Measurements from ENCODE around the gene TMX4. TPM values are rescaled to one million over a fixed set of nuclear protein-coding genes. Genes with fewer than 3 reads are reported as not detected.

Gene TMX4
- total RNA-seq, 1 donor from 2014 or later: 28.7 TPM

DNA sequence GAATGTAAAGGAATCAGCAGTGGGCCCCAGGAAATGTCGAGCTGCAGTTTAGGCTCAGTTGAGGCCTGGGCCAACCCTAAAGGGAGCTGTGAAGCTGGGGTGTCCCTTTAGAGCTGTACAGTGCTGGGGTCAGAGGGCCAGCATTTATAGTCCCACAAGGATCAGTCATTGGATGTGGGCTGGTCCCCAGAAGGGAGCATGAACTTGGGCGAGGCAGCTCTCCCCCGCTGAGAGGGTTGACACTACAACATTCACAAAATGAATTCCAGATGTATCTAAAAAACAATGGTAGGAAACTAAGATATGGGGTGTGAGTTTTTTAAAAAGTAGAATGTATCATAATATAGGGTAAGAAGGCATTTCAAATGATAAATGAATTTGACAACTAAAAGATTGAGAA is 29.7 kb upstream of the TMX4 start:
- no peak overlapping the region for H3K27ac Mint-ChIP-seq
- no peak for TF ChIP-seq CTCF (IDR thresholded peaks at IDR 0.05; ENCODE audit: unreplicated experiment)
- no peak overlapping the region for H3K4me3 Mint-ChIP-seq
- H3K9me3 Mint-ChIP-seq: peaks cover 14% of the 10 kb centered on the region
- H3K36me3 Mint-ChIP-seq: no peaks in the 10 kb centered on the region
- peaks cover 5% of the 10 kb centered on the region for H3K27me3 Mint-ChIP-seq (ENCODE audit: low read depth)
- peaks cover 8% of the 10 kb centered on the region for H3K4me1 Mint-ChIP-seq
- DNase-seq (ENCODE audit: low spot score in 2 of 2, unreplicated experiment in 2 of 2): no peak

DNA sequence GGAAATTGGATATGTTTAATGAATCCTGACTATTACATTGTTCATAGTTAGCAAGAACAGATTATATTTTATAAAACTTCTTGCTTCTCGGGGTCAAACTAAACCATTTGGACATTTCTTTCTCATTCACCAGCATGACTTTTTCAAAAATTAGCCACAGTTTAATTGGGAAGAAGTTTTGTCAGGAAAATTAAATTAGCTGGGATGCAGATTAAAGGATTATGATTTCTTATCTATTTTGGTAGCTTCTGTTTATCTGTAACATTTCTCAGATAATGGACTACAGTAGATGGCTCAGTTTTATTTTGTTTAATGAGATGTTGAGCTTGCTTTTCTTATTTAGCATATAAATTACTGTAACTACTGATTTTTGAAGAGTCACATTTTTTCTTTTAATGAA is 26.4 kb upstream of the TMX4 start:
- peaks cover 11% of the 10 kb centered on the region for H3K27me3 Mint-ChIP-seq (ENCODE audit: low read depth)
- no peak overlapping the region for H3K4me3 Mint-ChIP-seq
- no peak for DNase-seq (ENCODE audit: low spot score in 2 of 2, unreplicated experiment in 2 of 2)
- H3K36me3 Mint-ChIP-seq: no peaks in the 10 kb centered on the region
- no peak overlapping the region for H3K27ac Mint-ChIP-seq
- TF ChIP-seq CTCF (IDR thresholded peaks at IDR 0.05; ENCODE audit: unreplicated experiment): no peak
- H3K4me1 Mint-ChIP-seq: peaks cover 8% of the 10 kb centered on the region
- H3K9me3 Mint-ChIP-seq: peaks cover 14% of the 10 kb centered on the region

DNA sequence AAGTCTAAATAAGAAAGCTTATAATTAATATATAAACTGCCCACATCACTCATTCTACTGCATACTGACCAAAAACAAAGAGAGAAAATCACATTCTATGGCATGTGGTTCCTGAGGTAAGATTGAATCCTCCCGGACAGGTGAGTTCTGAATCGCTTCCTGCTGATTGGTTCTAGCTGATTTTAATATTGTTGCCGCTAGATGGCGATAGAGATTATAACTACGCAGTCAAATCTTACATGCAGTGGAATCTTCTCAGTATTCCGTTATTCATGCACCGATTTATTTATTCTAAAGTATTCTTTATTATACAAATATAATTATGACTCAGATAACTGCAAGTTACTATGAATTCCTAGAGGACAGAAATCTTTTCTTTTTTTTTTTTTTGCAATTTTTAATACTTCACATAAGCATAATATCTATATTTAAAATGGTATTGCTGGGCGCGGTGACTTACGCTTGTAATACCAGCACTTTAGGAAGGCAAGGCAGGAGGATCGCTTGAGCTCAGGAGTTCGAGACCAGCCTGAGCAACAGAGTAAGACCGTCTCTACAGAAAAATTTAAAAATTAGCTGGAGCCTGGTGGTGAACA is 24.2 kb upstream of the TMX4 start:
- no peaks in the 10 kb centered on the region for H3K4me1 Mint-ChIP-seq
- no peak for DNase-seq (ENCODE audit: low spot score in 2 of 2, unreplicated experiment in 2 of 2)
- H3K27me3 Mint-ChIP-seq (ENCODE audit: low read depth): peaks cover 13% of the 10 kb centered on the region
- H3K36me3 Mint-ChIP-seq: no peaks in the 10 kb centered on the region
- H3K4me3 Mint-ChIP-seq: no peak overlapping the region
- H3K27ac Mint-ChIP-seq: no peak overlapping the region
- peak; percentile 89 for TF ChIP-seq CTCF (IDR thresholded peaks at IDR 0.05; ENCODE audit: unreplicated experiment)
- peaks cover under 1% of the 10 kb centered on the region for H3K9me3 Mint-ChIP-seq

- H3K27me3 Mint-ChIP-seq (ENCODE audit: low read depth): peaks cover 20% of the 10 kb centered on the region
- no peak for TF ChIP-seq CTCF (IDR thresholded peaks at IDR 0.05; ENCODE audit: unreplicated experiment)
- no peak overlapping the region for H3K27ac Mint-ChIP-seq
- no peak for DNase-seq (ENCODE audit: low spot score in 2 of 2, unreplicated experiment in 2 of 2)
- no peaks in the 10 kb centered on the region for H3K36me3 Mint-ChIP-seq
- H3K9me3 Mint-ChIP-seq: no peaks in the 10 kb centered on the region
- no peaks in the 10 kb centered on the region for H3K4me1 Mint-ChIP-seq
- no peak overlapping the region for H3K4me3 Mint-ChIP-seq
These were observed 19.5 kb upstream of the TMX4 start for GRCh38 chr20:8039042-8039441.

- no peak overlapping the region for H3K27ac Mint-ChIP-seq
- H3K27me3 Mint-ChIP-seq (ENCODE audit: low read depth): peaks cover 18% of the 10 kb centered on the region
- H3K9me3 Mint-ChIP-seq: no peaks in the 10 kb centered on the region
- DNase-seq (ENCODE audit: low spot score in 2 of 2, unreplicated experiment in 2 of 2): no peak
- H3K4me1 Mint-ChIP-seq: no peaks in the 10 kb centered on the region
- no peak for TF ChIP-seq CTCF (IDR thresholded peaks at IDR 0.05; ENCODE audit: unreplicated experiment)
- no peaks in the 10 kb centered on the region for H3K36me3 Mint-ChIP-seq
- no peak overlapping the region for H3K4me3 Mint-ChIP-seq
These were observed 17.2 kb upstream of the TMX4 start for GRCh38 chr20:8036771-8037170.

Measured in mesothelial cell of epicardium (in vitro differentiated cells).